ENCODE measurements around the gene DGKQ. TPM values are rescaled to one million over a fixed set of nuclear protein-coding genes. Genes with fewer than 3 reads are reported as not detected.

The DGKQ gene
- total RNA-seq, 2 donors from 2014 or later: 3.1 to 4.8 TPM

- peaks cover 6% of the 10 kb centered on the region for H3K36me3 ChIP-seq
- H3K4me1 ChIP-seq: no peaks in the 10 kb centered on the region
- no peak overlapping the region for H3K4me3 ChIP-seq
- no peak for DNase-seq (ENCODE audit: low spot score)
- H3K27ac ChIP-seq: no peak overlapping the region
- H3K9me3 ChIP-seq: no peaks in the 10 kb centered on the region
- H3K27me3 ChIP-seq: no peaks in the 10 kb centered on the region
- TF ChIP-seq CTCF (IDR thresholded peaks at IDR 0.05): no peak
These were observed 46.5 kb upstream of the DGKQ start for GRCh38 chr4:1019729-1020470.

- Histone ChIP-seq H3K27me3 (no peaks in the 10 kb centered on the region), H3K9me3 (no peaks in the 10 kb centered on the region), H3K4me3 (no peak overlapping the region), H3K4me1 (no peaks in the 10 kb centered on the region), H3K36me3 (peaks cover under 1% of the 10 kb centered on the region), H3K27ac (no peak overlapping the region)
- no peak for TF ChIP-seq CTCF (IDR thresholded peaks at IDR 0.05)
- no peak for DNase-seq (ENCODE audit: low spot score)
These were observed 46.0 kb upstream of the DGKQ start for GRCh38 chr4:1019320-1019719.

GRCh38 chr4:1018147-1019020 lies 45.0 kb upstream of the DGKQ start:
- no peaks in the 10 kb centered on the region for H3K4me1 ChIP-seq
- DNase-seq (ENCODE audit: low spot score): no peak
- no peaks in the 10 kb centered on the region for H3K27me3 ChIP-seq
- no peaks in the 10 kb centered on the region for H3K36me3 ChIP-seq
- H3K9me3 ChIP-seq: no peaks in the 10 kb centered on the region
- H3K4me3 ChIP-seq: no peak overlapping the region
- no peak for TF ChIP-seq CTCF (IDR thresholded peaks at IDR 0.05)
- H3K27ac ChIP-seq: no peak overlapping the region

- H3K27ac ChIP-seq: no peak overlapping the region
- no peak overlapping the region for H3K4me3 ChIP-seq
- no peaks in the 10 kb centered on the region for H3K9me3 ChIP-seq
- H3K36me3 ChIP-seq: no peaks in the 10 kb centered on the region
- no peak for TF ChIP-seq CTCF (IDR thresholded peaks at IDR 0.05)
- H3K27me3 ChIP-seq: no peaks in the 10 kb centered on the region
- no peak for DNase-seq (ENCODE audit: low spot score)
- peaks cover 0 to 2% of the 10 kb centered on the region in 2 donors for H3K4me1 ChIP-seq
These were observed 44.3 kb upstream of the DGKQ start for GRCh38 chr4:1017706-1018105.

GRCh38 chr4:1017211-1017610 lies 43.8 kb upstream of the DGKQ start:
- DNase-seq (ENCODE audit: low spot score): no peak
- TF ChIP-seq CTCF (IDR thresholded peaks at IDR 0.05): no peak
- Histone ChIP-seq H3K27ac (no peak overlapping the region), H3K9me3 (no peaks in the 10 kb centered on the region), H3K4me1 (peaks cover 0 to 7% of the 10 kb centered on the region in 2 donors), H3K4me3 (no peak overlapping the region), H3K36me3 (no peaks in the 10 kb centered on the region), H3K27me3 (no peaks in the 10 kb centered on the region)
